ENCODE measurements around the gene ANGPTL1. TPM values are rescaled to one million over a fixed set of nuclear protein-coding genes. Genes with fewer than 3 reads are reported as not detected.

The ANGPTL1 gene
- polyA plus RNA-seq, 2 of the 4 experiments (the other 2 are of a cell fraction), result 0.12 TPM; not detected in 1

- CTCF ChIA-PET, result interaction anchor here (1.1 to 2.3 kb wide), 3 partner anchors 9 to 131 kb away, joined by 4 to 11 read pairs (median 5); no protein-coding TSS in a partner anchor
- TF ChIP-seq USF2 (IDR thresholded peaks at IDR 0.05) (no peak), ZSCAN20 (CRISPR knock-in tag; IDR thresholded peaks at IDR 0.05) (no peak), JUNB (IDR thresholded peaks at IDR 0.05) (no peak), CBX8 (IDR thresholded peaks at IDR 0.05) (no peak), POLR2A (IDR thresholded peaks at IDR 0.05; ENCODE audit: low read length) (no peak), CHD2 (IDR thresholded peaks at IDR 0.05; ENCODE audit: low read length, partially characterized antibody) (no peak), HES2 (IDR thresholded peaks at IDR 0.05) (no peak), RARB (CRISPR knock-in tag; IDR thresholded peaks at IDR 0.05) (no peak), HOXB5 (CRISPR knock-in tag; IDR thresholded peaks at IDR 0.05) (no peak), CTCF (IDR thresholded peaks at IDR 0.05) (no peak), HEYL (CRISPR knock-in tag; IDR thresholded peaks at IDR 0.05) (no peak), FOSL2 (IDR thresholded peaks at IDR 0.05) (no peak), FOSL2 (CRISPR knock-in tag; IDR thresholded peaks at IDR 0.05) (no peak), FOXS1 (CRISPR knock-in tag; IDR thresholded peaks at IDR 0.05) (no peak)
- no peak for ATAC-seq
- no peaks in the 10 kb centered on the region for H3K9me3 ChIP-seq
- H3K4me3 ChIP-seq, result no peak overlapping the region
- no peak overlapping the region for H3K27ac ChIP-seq
- peak; percentile 51 for FAIRE-seq
- POLR2A ChIA-PET, result no interaction called here
- DNase-seq (ENCODE audit: low read depth in 1 of 2, low spot score in 1 of 2), result no peak
- H3K4me2 ChIP-seq, result peak overlapping the region; percentile 40
- H3K4me1 ChIP-seq, result peaks cover 37% of the 10 kb centered on the region
Measured at GRCh38 chr1:178871551-178872320, 859 bp upstream of the ANGPTL1 start.

GRCh38 chr1:178870221-178870620, 656 bp downstream of the ANGPTL1 start:
- no peak for ATAC-seq
- Histone ChIP-seq H3K4me1 (peaks cover 37% of the 10 kb centered on the region), H3K27ac (no peak overlapping the region), H3K4me3 (no peak overlapping the region), H3K4me2 (no peak overlapping the region; the same call in 2 of the 3 replicates), H3K9me3 (no peaks in the 10 kb centered on the region)
- no peak for FAIRE-seq
- ChIA-PET CTCF (no interaction called here), POLR2A (no interaction called here)
- TF ChIP-seq HOXB13 (CRISPR knock-in tag; IDR thresholded peaks at IDR 0.05; ENCODE audit: low read depth) (no peak), MYC (IDR thresholded peaks at IDR 0.05; ENCODE audit: borderline replicate concordance, low read length) (no peak), MAZ (IDR thresholded peaks at IDR 0.05; ENCODE audit: borderline replicate concordance, low read depth, low read length) (no peak), POLR2A (IDR thresholded peaks at IDR 0.05; ENCODE audit: low read length) (no peak), BCL3 (IDR thresholded peaks at IDR 0.05) (no peak)
- no peak for DNase-seq (ENCODE audit: low read depth in 1 of 2, low spot score in 1 of 2)
- 68% methylated on average over 1 of the region's 1 CpG for whole genome bisulfite sequencing (ENCODE audit: missing lambda C conversion rate)

GRCh38 chr1:178869119-178869697, 1.7 kb downstream of the ANGPTL1 start:
- DNase-seq (ENCODE audit: low read depth in 1 of 2, low spot score in 1 of 2), result no peak
- Histone ChIP-seq H3K4me3 (no peak overlapping the region), H3K9me3 (no peaks in the 10 kb centered on the region), H3K4me1 (peaks cover 37% of the 10 kb centered on the region), H3K4me2 (peak overlapping the region; percentile 4; the same call in 1 of the 3 replicates), H3K27ac (no peak overlapping the region)
- WGBS (ENCODE audit: missing lambda C conversion rate), result 76% methylated on average over 3 of the region's 3 CpGs
- no peak for FAIRE-seq
- TF ChIP-seq CHD4 (IDR thresholded peaks at IDR 0.05; ENCODE audit: borderline replicate concordance) (no peak), CHD2 (IDR thresholded peaks at IDR 0.05; ENCODE audit: low read length, partially characterized antibody) (no peak), KDM1A (IDR thresholded peaks at IDR 0.05; ENCODE audit: low read depth) (no peak), EHMT2 (IDR thresholded peaks at IDR 0.05; ENCODE audit: low read depth) (no peak), CBX2 (IDR thresholded peaks at IDR 0.05; ENCODE audit: borderline replicate concordance, low read depth) (no peak), NR3C1 (IDR thresholded peaks at IDR 0.05) (no peak), FOSB (CRISPR knock-in tag; IDR thresholded peaks at IDR 0.05) (no peak), MAZ (IDR thresholded peaks at IDR 0.05; ENCODE audit: borderline replicate concordance, low read depth, low read length) (no peak)
- ChIA-PET POLR2A (no interaction called here), CTCF (no interaction called here)
- ATAC-seq, result no peak
